ENCODE data around the gene CUX1.

GRCh38 chr7:102282465-102283362 lies 465.3 kb downstream of the CUX1 start:
- no peak for TF ChIP-seq POLR2A (IDR thresholded peaks at IDR 0.05; ENCODE audit: low read depth, low read length)
- TF ChIP-seq TAF1 (IDR thresholded peaks at IDR 0.05; ENCODE audit: low read depth, low read length) = no peak

All from GM12891 (cell line).